GM18519 (cell line): Measurements from ENCODE around the gene CALML6.

Experiments
- ATAC-seq: cut with Tn5 transposase; IDR thresholded peaks from one replicate; pipeline ENCODE4 v1.9.1; 2021; ENCODE audit warnings: mild to moderate bottlenecking, moderate library complexity; ENCODE audit not compliant: unreplicated experiment, low FRiP score

The CALML6 gene

DNA sequence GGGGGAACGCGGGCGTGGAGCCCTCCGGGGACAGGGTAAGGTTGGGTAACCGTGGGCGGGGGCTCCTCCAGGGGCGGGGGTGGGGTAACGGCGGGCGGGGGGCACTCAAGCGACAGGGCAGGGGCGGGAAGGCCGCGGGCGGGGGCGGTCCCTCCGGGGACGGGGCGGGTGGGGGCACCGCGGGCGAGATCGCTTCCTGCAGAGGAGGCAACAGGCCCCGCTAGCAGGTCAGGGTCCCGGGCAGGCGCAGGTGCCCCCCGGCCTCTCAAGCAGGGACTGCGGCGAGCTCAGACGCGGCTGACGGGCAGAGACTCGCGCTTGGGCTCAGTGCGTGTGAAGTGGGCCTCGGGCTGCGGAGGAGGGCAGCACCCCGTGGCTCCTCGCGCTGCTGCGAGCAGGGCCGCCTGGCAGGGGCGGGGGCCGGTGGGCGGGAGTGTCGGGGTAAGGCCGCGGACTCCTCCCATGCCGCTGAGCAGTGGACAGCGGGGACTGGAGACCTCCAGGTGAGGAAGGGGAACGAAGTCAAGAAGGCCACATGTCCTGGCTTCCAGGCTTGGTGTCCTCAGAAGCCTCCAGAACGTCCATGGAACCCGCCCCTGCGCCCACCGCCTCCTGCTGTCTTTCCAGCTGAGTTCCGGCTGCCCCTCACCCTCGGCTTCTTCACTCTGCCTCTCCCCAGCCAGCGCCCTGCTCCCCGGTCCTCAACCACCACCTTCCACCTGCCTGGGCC, 23.5 kb upstream of the CALML6 start:
- no peak for ATAC-seq

DNA sequence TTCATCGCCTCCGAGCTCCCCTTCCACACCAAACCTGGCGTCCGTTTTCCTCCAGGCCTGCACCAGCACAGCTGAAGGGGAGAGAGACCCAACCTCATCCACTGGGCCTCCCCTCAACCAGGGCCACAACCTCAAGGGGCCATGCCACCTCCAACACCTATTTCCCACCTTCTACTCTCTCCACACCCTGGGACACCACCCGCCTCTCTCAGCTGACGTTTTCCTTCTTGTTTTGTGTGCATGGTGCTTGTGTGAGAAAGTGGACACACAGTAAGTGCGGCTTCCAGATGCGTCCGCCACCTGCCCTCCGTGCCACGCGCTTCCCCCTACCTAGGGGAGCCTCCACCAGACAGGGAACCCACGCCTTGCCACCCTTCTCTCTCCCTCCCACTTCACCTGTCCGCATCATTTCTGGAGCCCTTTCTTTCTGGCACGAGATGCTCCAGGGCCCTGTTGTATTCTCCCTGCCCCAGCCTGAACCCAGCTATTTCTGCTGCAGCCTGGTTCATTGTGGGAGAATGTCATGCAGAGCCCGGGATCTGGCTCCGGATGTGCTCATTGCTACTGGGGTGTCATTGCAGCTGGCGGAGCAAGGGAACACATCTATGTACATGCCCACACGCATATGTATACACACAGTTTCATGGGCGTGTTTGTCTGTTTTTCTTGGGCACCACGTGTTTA, 22.8 kb upstream of the CALML6 start:
- no peak for ATAC-seq

DNA sequence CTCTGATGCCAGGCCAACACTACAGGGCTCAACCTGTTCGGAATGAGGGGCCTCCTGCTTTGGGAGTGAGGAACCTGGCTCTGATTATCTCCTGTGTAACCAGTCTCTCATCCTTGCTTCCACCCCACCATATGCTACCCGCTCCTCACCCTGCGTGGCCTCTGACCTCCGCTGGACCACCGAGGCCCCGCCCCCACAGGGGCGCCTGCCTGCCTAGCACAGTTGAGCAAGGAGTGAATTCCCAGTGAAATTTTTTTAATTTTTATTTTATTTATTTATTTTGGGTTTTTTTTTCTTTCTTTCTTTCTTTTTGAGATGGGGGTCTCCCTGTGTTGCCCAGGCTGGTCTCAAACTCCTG, 22.3 kb upstream of the CALML6 start:
- ATAC-seq = no peak

DNA sequence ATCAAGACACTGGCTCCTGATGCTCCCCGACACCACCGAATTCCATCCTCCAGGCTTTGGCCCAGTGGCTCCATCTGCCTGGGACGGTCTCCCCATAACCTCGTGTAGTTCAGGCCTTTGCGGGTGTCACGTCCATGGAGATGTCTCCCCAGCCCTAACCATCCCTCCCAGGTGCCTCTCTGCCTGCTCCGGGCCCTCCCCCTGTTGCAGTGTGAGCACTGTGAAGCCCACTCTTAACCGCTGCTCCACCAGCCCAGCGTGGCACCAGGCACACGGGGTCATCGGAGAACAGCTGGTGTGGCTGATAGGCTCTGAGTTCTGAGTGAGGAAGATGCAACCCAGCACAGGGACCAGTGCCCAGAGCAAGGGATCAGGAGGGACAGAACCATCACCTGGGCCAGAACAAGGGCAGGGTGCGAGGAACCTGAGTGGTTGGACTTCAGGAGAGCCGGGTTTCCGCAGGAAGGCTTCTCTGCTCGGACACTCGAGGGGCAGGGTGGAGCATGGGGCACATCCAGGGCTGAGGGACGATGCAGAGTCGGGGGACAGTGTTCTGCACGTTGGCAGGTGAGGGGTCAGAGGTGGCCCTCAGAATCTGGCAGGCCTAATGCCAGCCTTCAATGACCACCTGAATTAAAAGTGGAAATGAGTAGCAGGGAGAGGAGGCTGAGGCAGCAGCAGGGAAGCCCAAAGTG, 21.6 kb upstream of the CALML6 start:
- ATAC-seq = no peak

DNA sequence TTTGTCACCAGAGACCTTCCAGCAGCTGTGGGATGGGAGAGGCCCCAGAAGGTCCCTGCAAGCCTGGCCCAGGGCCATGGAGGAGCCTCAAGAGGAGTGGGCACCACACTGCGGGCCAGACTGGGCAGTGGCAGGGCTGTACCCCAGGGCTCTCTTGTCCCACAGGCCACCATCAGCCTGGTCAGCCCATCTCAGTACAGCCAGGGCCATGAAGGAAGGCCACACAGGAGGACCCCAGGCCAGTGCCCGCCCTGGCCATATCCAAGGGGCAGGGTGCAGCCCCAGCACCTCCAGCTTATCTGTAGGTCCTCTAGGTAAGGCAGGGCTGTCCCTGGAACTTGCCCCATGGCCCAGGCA, 21.1 kb upstream of the CALML6 start:
- ATAC-seq = no peak

DNA sequence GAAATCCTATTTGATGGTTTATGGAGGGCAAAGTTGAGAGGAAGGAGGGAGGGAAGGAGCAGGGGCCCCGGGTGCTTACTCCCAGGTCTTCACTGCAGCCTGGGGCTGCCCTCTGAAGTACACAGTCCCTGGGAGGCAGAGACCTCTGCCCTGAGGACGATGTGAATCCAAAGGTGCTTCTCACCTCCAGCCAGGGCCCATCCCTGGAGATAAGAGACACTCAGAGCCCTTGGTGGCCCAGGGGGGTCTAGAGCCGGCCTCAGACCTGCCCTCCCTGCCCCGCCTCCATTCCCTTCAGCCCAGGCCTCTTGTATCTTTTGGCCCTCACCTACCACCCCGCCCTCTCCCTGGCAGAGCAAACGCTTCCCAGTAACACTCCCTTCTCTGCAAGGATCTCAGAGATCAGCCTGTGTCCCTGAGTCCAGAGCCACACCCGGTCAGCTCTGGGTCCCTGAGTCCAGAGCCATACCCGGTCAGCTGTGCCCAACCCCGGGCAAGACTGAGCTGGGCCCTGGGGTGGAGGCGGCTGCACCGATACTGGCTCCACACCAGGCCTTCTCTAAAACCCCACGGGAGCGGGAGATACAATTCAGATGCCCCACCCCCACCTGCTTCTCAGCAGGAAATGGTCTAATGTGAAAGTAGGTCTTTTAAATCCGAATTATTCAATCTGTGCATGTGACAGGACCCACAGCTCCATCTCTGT, 20.6 kb upstream of the CALML6 start:
- no peak for ATAC-seq

DNA sequence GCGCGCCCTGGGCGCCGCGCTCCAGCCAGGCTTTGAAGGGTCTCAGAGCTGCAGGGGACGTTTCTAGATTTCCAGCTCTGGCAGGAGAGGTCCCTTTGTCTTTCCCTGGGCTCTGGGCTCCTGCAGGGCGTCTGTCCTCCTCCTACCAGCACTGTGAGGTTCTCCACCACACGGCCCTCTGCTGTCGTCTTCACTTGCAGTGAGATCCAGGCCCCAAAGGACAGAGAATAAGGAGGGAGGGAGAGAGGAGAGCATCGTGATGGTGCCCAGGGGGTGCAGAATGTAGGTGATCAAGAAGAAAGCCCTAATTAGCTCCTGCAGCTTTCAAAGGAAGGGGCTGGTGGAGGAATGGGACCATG, 20.0 kb upstream of the CALML6 start:
- no peak for ATAC-seq

DNA sequence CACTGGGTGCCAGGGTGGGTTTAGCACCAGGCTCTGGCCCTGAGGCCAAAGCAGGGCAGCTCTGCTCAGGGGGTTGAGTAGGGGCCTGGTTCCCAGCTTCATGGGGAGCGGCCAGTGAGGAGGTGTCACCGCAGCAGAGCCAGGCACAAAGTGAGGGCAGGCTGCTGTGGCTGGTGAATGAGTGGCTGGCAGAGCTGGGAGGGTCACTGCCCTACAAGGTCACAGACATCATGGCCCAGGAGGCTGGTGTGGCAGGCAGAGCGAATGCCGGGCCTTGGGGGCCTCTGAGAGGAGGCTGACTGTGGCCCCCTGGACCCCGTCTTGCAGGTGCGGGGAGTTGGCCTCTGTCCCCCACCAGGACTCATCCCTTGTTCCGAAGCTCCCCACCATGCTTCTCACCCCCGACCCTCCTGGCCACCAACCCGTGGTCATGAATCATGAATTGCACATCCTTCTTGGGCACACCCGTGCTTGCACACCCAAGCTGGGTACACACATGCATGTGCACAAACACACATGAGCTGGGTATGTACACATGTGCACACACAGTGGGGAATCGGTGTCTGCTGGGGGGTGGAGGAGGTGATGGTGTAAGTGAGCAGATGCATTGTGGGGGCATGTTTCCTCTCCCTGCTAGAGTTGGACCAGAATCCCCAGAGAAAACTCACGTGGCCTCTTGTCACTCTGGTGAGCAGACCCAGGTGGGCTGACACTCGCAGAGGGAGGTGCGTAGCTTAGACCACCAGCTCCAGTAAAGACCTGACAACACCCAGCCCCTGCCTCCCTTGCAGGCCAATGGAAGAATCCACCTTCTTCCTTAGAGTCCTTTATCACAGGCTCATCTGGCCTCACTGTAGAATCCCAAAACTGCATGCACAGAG, 19.4 kb upstream of the CALML6 start:
- ATAC-seq = no peak

DNA sequence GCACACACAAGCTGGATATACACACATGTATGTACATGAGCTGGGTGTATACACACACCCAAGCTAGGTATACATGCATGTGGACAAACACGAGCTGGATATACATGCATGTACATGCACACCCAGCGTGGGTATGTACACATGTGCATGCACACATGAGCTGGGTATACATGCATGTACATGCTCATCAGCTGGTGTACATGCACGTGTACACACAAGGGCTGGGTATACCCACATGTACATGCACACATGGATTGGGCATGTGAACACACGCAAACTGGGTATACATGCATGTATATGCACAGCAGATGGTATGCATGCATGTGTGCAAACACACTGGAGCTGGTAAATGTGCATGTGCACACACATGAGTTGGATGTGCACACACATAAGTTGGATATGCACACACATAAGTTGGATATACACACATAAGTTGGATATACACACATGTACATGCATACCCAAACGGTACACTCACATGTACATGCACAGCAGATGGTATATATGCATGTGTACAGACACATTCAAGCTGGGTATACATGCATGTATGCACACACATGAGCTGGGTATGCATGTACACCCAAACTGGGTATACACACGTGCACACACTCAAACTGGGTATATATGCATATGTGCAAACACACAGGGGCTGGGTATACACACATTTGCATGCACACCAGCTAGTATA, 16.7 kb upstream of the CALML6 start:
- no peak for ATAC-seq

DNA sequence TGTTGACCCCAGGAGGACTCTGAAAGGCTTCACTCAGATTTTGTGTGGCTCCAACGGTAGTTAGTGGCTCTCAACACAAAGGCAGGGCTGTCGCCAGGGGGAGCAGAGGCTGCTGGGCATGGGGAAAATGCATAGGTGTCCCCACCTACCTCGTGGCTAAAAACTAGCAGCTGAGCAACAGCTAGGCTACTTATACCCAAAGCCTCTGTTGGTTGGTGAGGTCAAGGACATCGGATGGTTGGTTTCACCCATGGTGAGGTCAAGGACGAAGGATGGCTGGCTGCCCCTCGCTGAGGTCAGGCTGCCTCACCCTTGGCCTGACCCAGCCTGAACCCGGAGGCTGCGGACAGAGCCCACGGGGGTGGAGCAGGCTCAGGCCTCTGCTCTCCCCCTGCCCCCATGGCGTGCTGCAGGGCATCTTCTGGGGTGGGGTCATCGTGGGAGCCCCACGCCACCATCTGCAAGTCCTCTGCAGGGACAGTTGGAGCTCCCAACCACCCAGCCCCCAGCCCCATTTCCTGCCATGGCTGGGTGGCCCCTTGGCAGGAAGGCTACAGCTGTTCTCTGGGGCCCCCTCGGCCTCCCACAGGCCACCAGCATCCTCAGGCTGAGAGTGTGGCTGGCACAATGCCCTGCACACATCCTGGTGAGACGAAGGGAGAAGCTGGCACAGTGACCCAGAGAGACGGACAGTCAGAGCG, 15.6 kb upstream of the CALML6 start:
- ATAC-seq = no peak

DNA sequence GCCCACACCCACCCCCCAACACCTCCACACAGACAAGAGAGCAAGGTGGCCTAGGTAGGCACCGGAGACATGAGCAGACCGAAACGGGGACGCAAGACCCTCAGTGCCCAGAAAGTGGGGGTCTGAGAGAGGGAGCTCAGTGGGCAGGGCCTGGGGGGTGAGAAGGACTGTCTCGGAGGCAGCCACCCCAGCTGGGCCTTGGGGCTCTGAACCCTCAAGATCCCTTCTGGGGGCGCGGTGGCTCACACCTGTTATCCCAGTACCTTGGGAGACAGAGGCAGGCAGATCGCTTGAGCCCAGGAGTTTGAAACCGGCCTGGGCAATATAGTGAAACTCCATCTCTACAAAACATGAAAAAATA, 15.1 kb upstream of the CALML6 start:
- no peak for ATAC-seq

DNA sequence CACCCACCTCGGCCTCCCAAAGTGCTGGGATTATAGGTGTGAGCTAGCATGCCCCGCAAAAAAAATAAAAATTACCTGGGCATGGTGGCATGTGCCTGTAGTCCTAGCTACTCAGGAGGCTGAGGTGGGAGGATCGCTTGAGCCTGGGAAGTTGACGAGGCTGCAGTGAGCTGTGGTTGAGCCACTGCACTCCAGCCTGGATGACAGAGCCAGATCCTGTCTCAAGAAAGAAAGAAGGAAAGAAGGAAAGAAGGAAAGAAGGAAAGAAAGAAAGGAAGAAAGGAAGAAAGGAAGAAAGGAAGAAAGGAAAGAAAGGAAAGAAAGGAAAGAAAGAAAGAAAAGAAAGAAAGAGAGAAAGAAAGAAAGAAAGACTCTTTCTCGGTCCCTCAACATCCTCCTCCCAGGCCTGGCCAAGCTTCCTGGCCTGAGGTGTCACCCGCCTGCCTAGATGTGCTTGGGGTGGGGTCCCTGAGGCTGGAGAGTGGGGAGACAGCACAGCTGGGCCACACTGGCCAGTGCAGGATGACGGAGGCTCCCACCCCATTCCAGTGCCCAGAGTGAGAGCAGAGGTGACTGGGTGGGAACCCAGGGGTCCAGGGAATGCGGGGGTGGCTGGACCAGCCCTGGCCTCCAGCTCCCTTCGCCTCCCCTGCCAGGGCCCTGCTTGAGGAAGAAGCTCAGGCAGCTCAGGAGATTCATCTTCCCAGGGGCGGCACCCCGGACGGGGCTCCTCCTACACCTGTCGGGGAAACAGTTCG, 14.0 kb upstream of the CALML6 start:
- no peak for ATAC-seq

DNA sequence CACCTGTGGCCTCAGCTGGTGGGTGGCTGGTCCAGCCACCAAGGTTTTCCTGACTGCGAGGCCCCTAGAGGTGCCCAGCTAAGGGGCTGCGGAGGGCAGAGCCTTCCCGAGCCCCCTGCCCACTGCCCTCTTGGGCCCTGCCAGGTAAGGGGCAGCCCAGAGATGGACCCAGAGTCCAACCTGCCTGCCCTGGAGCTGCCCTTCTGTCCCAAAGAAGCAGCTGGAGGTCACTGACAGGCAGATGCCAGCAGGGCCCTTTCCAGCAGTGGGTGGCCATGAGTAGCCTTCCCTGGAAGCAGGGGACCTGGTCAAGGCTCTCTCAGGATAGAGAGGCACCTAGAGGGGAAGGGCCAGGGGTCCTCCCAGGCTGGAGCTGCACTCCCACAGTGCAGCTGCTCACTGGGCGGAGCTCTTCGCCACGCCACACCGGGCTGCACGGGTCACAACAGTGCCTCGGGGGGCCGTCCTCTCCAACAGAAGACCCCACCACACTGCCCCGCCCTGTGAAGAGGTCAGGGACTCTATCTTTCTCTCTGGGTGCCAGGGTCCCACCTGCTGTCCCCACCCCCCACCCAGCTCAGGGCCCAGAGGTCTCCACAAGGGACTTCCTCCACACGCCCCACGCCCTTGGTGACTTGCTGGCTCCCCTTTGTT, 13.3 kb upstream of the CALML6 start:
- no peak for ATAC-seq

DNA sequence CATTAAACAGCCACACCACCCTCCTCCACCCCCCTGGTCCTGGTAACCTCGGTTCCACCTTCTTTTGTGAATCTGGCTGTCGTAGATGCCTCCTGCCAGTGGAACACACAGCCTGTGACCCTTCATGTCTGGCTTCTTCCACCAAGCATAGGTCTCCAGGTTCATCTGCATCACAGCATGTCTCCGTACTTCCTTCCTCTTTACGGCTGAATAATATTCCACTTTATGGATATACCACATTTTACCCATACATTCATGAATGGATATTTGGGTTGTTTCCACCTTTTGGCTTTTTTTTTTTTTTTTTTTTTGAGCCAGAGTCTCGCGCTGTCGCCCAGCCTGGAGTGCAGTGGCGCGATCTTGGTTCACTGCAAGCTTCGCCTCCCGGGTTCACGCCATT, 11.8 kb upstream of the CALML6 start:
- no peak for ATAC-seq

DNA sequence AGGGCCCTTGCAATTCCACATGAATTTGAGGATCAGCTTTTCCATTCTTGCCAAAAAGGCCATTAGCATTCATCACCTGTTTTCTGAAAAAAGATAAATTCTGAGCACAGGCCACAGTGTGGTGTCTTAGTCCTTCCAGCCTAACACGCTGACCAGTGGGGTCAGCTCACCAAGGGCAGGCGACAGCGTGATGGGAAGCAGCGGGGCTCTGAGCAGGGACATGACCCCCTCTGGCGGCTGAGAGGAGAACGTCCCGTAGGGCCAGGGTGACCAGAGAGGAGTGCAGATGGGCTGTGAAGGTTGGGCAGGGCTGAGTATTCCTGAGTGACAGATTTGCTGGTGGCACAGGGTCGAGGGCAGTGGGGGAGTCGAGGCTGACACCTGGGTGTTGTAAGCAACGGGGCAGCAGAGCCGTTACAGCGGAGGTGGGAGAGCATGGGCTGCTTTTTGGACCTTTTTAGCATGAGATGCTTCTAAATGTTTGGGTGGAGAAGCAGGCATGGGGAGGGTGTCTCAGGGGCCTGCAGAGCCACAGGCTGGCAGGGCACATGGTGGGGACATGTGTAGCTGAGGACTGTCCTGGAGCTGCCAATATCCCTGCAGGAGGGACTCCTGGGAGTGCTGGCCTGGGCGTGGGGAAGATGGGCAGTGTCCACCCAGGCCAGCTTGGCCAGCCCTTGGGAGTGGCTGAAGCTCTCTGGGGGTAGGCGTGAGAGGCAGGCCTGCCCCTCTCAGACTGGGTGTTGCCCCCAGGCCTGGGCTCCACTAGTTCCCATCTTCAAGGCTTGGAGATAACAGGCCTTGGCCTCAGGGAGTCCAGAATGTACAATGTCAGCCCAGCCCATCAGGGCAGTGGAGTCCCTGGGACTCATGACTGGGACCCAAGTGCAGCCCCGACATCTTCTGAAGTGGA, 8.6 kb upstream of the CALML6 start:
- no peak for ATAC-seq

DNA sequence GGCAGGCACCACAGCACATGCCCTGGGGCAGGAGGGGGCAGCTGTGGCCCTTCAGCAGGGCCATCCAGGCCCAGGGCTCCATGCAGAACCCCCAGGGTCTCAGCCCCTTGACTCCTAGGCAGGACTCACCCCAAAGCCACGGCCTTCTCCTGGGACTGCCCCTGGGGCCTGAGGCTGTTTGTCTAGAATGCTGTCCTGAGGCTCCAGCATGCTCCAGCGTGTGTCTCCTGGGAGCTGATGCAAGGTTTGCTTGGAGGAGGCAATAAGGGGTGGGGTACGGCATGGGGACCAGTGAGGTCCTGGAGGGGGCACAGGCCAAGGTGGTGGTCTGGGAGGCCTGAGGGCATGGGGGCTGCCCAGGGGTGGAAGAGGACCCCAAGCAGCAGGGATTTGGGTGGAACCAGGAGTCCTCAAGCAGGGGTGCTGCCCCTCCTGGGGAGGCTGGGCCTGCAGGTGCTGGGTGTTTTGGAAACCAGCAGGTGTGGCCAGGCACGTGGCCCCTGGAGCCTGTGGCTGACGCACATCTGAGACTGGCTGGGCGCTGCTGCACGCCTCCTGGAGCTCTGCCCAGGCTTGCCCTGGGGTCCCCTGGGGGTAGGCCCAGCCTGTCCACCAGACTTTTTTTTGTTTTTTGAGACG, 7.8 kb upstream of the CALML6 start:
- no peak for ATAC-seq

DNA sequence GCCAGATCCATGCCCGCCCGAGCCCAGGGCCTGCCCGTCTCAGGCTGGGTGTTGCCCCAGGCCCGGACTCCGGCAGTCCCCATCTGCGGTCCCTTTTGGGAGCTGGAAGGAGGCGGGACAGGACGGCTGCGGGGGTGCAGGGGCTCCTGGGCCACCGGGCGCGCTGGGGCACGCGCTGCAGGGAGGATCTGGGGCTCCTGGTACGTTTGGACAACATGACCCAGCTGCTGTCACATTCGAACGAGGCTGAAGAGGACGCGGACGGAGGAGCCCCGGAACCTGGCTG, 6.6 kb upstream of the CALML6 start:
- ATAC-seq = no peak
